Fibroblast of the aortic adventitia (primary cell): ENCODE data around the gene KSR1. TPM values are rescaled to one million over a fixed set of nuclear protein-coding genes. Genes with fewer than 3 reads are reported as not detected.

ENCODE experiments used
- DNase-seq: peaks from one replicate; pipeline ENCODE4 v3.0.0-alpha.2; 2010; ENCODE audit warnings: low read depth
- H3K4me3 ChIP-seq: 2 replicates; pipeline ENCODE4 v1.5.1; 2011; ENCODE audit warnings: low read depth, mild to moderate bottlenecking, control low read depth, low read length, moderate library complexity
- CTCF ChIP-seq: IDR thresholded peaks from 2 replicates; pipeline ENCODE4 v1.5.1; 2011; ENCODE audit warnings: mild to moderate bottlenecking, low read length, control low read depth, inconsistent platforms; ENCODE audit not compliant: insufficient read depth
- total RNA-seq: library from RNA; depleted of rRNA; stranded (reverse); fragments of >200 nt; gene quantifications from 2 replicates; pipeline ENCODE4 v1.2.3, GENCODE V29; 2012; ENCODE audit warnings: low replicate concordance

KSR1 gene
- total RNA-seq, 1 donor, result 19.4 TPM

GRCh38 chr17:27575912-27576252 is 119.6 kb downstream of the KSR1 start:
- H3K4me3 ChIP-seq, result no peak overlapping the region
- no peak for TF ChIP-seq CTCF
- no peak for DNase-seq

- DNase-seq, result peak; percentile 55
- TF ChIP-seq CTCF, result no peak
- H3K4me3 ChIP-seq, result no peak overlapping the region
These were observed 120.3 kb downstream of the KSR1 start for GRCh38 chr17:27576477-27577083.

- peak; percentile 77 for DNase-seq
- H3K4me3 ChIP-seq, result no peak overlapping the region
- TF ChIP-seq CTCF, result no peak
These were observed 121.0 kb downstream of the KSR1 start for GRCh38 chr17:27577121-27577761.

- DNase-seq, result peak; percentile 80
- no peak for TF ChIP-seq CTCF
These were observed 121.9 kb downstream of the KSR1 start for GRCh38 chr17:27577884-27578717.

GRCh38 chr17:27578718-27579085 is 122.5 kb downstream of the KSR1 start:
- no peak overlapping the region for H3K4me3 ChIP-seq
- peak; percentile 37 for DNase-seq
- no peak for TF ChIP-seq CTCF

More at GRCh38 chr17:27577884-27578717, 121.9 kb downstream of the KSR1 start:
- H3K4me3 ChIP-seq, result no peak overlapping the region

GRCh38 chr17:27579304-27579703 is 123.1 kb downstream of the KSR1 start:
- no peak for TF ChIP-seq CTCF
- no peak overlapping the region for H3K4me3 ChIP-seq
- DNase-seq, result no peak
